ENCODE results near the gene DHX58.

DHX58 gene

GRCh38 chr17:42087736-42088705 lies 24.5 kb downstream of the DHX58 start:
- in situ Hi-C loops (cut with HindIII; ENCODE audit: low sequenced_read_pairs): no loop called here

GRCh38 chr17:42087042-42087701 lies 25.3 kb downstream of the DHX58 start:
- in situ Hi-C loops (cut with HindIII; ENCODE audit: low sequenced_read_pairs): no loop called here

GRCh38 chr17:42081516-42082129 lies 30.9 kb downstream of the DHX58 start:
- in situ Hi-C loops (cut with HindIII; ENCODE audit: low sequenced_read_pairs): loop anchor here (5.0 kb wide), 1 partner anchor 94 kb away; no protein-coding TSS in a partner anchor

GRCh38 chr17:42079541-42079940 lies 33.0 kb downstream of the DHX58 start:
- in situ Hi-C loops (cut with HindIII; ENCODE audit: low sequenced_read_pairs): no loop called here

DNA sequence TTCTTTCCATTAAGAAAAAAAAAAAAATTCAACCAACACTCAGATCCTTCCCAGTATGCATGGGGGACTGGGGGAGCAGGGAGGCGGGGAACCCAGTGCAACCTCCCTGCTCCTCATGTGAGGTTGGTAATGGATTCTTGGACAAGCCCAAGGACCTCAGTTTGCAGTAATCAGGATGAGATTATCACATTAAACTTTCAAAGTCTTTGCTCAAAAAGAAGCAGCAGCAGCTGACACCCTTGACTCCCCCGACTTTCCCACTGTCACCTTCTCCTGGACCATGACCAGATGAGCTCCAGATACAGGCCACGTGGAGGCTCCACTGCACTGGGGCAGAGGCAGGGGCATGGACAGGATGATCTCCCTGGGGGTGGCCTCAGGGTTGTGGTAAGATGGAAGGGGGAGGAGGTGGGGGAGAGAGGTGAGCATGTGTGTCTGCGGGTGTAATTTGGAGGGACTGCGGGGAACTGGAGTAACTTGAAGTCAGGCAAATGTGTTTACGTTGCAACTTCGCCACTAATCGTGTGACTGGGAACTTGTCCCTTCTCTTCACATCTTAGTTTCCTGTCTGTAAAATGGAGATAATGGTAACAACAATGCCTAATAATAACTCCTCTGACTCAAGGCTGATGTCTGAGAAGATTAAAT lies 34.0 kb downstream of the DHX58 start:
- in situ Hi-C loops (cut with HindIII; ENCODE audit: low sequenced_read_pairs): no loop called here

- in situ Hi-C loops (cut with HindIII; ENCODE audit: low sequenced_read_pairs): no loop called here
Measured at GRCh38 chr17:42077755-42078154, 34.8 kb downstream of the DHX58 start.

- in situ Hi-C loops (cut with HindIII; ENCODE audit: low sequenced_read_pairs): no loop called here
Measured at GRCh38 chr17:42076797-42077559, 35.5 kb downstream of the DHX58 start.

- in situ Hi-C loops (cut with HindIII; ENCODE audit: low sequenced_read_pairs): no loop called here
Measured at GRCh38 chr17:42075789-42076188, 36.7 kb downstream of the DHX58 start.

DNA sequence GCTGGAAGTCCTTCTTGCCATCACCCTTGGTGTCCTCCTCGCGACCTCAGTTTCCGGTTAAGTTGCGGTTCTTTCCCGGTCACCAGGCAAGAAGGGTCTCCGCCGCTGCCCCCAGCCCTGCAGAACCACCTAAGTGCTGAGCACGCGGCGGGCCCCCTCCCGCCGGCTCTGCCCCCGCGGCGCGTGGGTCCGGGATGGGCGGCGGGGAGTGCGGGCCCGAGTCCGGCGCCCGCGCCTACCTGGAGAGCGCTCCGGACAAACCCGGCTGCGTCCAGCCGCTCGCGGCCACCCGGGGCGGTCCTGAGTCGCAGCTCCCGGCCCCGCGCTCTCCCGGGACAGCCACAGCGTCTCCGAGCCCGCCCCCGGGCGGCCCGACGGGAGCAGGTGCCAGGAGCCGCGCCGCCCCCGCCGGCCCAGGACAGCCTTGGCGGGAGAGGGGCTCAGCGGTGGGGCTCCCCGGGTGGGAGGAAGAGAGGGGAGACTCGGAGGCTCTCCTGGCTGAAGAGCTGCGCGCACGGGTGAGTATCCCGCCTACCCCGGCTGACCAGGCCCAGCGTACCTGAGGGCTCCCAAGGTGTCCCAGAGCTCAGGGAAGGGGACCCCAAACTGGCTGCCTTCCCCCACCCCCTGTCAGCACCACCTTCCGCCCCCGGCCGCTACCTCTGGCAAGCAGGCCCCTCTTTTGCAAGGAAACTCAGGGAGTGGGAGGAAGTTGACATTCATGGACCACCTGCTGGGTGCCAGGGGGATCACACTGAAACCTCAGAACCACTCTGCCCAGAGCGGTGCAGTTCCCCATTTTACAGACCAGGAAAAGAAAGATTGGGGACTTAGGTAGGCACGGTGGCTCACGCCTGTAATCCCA lies 40.0 kb downstream of the DHX58 start:
- in situ Hi-C loops (cut with HindIII; ENCODE audit: low sequenced_read_pairs): no loop called here

DNA sequence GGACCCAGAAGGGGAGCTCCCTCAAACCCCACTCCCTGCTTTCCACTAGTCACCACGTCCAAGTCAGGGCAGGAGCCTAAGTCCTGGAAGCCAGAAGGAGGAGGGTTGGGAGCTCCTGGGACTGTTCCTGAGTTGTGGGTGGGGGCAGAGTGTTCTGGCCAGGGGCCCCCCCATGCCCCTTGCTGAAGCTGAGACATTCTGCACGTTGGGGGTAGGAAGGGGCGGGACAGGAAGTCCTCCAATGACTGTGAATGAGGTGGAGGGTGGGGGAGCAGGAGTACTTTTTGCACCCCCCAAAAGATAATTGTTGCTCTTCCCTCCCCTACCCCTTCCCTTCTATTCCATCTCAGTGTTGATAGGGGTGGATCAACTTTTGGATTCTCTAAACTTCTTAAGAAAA lies 40.7 kb downstream of the DHX58 start:
- in situ Hi-C loops (cut with HindIII; ENCODE audit: low sequenced_read_pairs): no loop called here

DNA sequence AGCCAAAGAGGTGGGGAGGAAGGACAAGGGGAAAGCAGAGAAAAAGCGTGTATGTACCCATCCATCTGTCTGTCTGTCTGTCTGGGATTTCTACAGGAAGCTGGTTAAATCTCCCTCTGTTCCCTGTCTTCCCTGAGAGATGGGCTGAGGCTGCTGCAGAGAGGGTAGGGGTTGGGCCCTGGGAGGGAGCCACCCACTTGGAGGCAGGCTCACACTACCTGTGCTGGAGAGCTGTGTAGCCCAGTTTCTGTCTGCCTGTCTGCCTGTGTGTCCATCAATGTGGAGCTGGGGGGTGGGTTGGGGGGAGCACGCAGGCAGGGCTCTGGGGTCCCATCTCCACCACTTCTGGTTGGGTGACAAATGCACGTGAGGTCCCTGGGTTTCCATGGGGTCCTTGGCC lies 43.5 kb downstream of the DHX58 start:
- in situ Hi-C loops (cut with HindIII; ENCODE audit: low sequenced_read_pairs): no loop called here

- in situ Hi-C loops (cut with HindIII; ENCODE audit: low sequenced_read_pairs): no loop called here
Measured at GRCh38 chr17:42067371-42068091, 45.0 kb downstream of the DHX58 start.

GRCh38 chr17:42065201-42065600 lies 47.3 kb downstream of the DHX58 start:
- in situ Hi-C loops (cut with HindIII; ENCODE audit: low sequenced_read_pairs): no loop called here

- in situ Hi-C loops (cut with HindIII; ENCODE audit: low sequenced_read_pairs): no loop called here
Measured at GRCh38 chr17:42062681-42063080, 49.8 kb downstream of the DHX58 start.

GRCh38 chr17:42061646-42062487 lies 50.6 kb downstream of the DHX58 start:
- in situ Hi-C loops (cut with HindIII; ENCODE audit: low sequenced_read_pairs): no loop called here

DNA sequence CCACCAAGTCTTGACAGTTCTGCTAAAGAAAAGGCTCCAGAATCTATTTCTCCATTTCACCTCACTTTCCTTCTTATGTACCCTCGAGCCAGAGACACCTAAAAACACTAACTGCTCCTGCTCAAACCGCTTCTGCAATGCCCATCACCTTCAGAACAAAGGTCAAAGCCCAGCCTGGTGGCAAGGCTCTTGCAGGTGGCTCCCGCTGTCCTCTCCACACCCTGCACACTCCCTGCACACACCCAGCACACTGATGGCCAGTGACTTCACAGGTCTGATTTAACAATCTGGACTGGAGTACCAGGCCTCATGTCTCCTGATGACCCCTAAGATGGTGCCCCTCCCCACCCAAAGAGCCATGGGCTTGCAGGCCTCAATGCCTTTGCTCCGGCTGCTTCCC lies 52.3 kb downstream of the DHX58 start:
- in situ Hi-C loops (cut with HindIII; ENCODE audit: low sequenced_read_pairs): no loop called here

- in situ Hi-C loops (cut with HindIII; ENCODE audit: low sequenced_read_pairs): no loop called here
Measured at GRCh38 chr17:42059815-42060214, 52.7 kb downstream of the DHX58 start.

- in situ Hi-C loops (cut with HindIII; ENCODE audit: low sequenced_read_pairs): no loop called here
Measured at GRCh38 chr17:42058063-42058462, 54.5 kb downstream of the DHX58 start.
